Stomach (tissue), 4 donors: ENCODE results near the gene VPS13D.

Experiments
- POLR2A ChIP-seq, 4 donors: fragments of 450-650 bp; IDR thresholded peaks; one replicate each; pipeline ENCODE4 v1.6.1; 2016; ENCODE audit warnings: antibody characterized with exemption in 4 of 4, control low read depth in 2 of 4, mild to moderate bottlenecking in 1 of 4, moderate library complexity in 1 of 4
- POLR2AphosphoS5 ChIP-seq, 3 donors: sonication (generic); formaldehyde crosslinking; IDR thresholded peaks; one replicate each; pipeline ENCODE4 v1.6.1; 2016; ENCODE audit warnings: antibody characterized with exemption in 3 of 3
- TF ChIP-seq, protein P1 (sequence below), 7 experiments: fragments of 450-650 bp in 4 of 7; fragments of 200-600 bp in 3 of 7; sonication (generic) in 3 of 7; IDR thresholded peaks; one replicate each; pipeline ENCODE4 v1.5.1; 2016 to 2019; ENCODE audit warnings: antibody characterized with exemption in 7 of 7, control low read depth in 2 of 7, mild to moderate bottlenecking in 1 of 7

DNA sequence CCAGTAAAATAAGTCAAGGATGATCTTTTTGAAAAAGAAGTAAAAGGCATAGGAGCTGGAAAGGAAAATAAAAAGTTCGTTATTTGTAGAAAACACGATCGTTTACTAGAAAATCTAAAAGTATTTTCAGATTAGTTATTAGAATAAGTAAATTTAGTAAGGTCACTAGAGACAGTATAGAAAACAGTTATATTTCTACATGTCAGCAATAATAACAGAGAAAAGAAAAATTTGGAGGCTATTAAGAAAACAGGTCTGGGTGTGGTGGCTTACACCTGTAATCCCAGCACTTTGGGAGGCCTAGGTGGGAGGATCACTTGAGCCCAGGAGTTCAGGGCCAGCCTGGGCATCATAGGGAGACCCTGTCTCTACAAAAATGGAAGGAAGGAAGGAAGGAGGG, 181.3 kb downstream of the VPS13D start:
- TF ChIP-seq POLR2AphosphoS5 (IDR thresholded peaks at IDR 0.05): no peak
- TF ChIP-seq POLR2A (IDR thresholded peaks at IDR 0.05): no peak
- TF ChIP-seq, protein P1, sequence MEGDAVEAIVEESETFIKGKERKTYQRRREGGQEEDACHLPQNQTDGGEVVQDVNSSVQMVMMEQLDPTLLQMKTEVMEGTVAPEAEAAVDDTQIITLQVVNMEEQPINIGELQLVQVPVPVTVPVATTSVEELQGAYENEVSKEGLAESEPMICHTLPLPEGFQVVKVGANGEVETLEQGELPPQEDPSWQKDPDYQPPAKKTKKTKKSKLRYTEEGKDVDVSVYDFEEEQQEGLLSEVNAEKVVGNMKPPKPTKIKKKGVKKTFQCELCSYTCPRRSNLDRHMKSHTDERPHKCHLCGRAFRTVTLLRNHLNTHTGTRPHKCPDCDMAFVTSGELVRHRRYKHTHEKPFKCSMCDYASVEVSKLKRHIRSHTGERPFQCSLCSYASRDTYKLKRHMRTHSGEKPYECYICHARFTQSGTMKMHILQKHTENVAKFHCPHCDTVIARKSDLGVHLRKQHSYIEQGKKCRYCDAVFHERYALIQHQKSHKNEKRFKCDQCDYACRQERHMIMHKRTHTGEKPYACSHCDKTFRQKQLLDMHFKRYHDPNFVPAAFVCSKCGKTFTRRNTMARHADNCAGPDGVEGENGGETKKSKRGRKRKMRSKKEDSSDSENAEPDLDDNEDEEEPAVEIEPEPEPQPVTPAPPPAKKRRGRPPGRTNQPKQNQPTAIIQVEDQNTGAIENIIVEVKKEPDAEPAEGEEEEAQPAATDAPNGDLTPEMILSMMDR (IDR thresholded peaks at IDR 0.05): no peak
